Gastrocnemius medialis (tissue), 4 donors: ENCODE measurements around the gene ZBTB20.

Experiments
- POLR2A ChIP-seq, 2 donors: fragments of 450-650 bp; IDR thresholded peaks; one replicate each; pipeline ENCODE4 v1.6.1; 2017; ENCODE audit warnings: antibody characterized with exemption in 2 of 2, mild to moderate bottlenecking in 2 of 2, moderate library complexity in 2 of 2
- TF ChIP-seq, protein P1 (sequence below), 5 experiments: fragments of 450-650 bp in 3 of 5; fragments of 200-600 bp in 2 of 5; sonication (generic) in 2 of 5; IDR thresholded peaks in 4 of 5; conservative IDR thresholded peaks in 1 of 5; 1 replicate in 4 of 5; 2 replicates in 1 of 5; pipeline ENCODE4 v1.5.1; 2016 to 2019; ENCODE audit warnings: antibody characterized with exemption in 5 of 5, mild to moderate bottlenecking in 3 of 5, moderate library complexity in 3 of 5

DNA sequence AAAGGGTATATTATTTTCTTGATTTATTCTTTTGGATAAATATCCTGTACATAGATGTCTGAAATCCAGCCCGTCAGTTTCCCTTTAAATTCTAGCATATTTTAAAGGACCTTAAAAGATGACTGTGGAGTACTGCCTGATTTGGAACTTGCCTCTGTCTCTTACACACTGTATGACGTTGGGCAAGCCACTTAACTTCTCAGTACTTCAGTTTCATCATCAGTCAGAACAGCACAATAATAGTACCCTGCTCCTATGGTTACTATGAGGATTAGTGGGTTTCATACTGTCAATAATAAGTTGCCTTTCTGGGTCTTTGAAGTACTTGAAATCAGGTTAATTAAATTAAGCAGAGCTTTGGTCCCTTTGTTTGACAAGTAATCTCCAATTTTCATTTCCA lies 479.0 kb downstream of the ZBTB20 start:
- TF ChIP-seq, protein P1, sequence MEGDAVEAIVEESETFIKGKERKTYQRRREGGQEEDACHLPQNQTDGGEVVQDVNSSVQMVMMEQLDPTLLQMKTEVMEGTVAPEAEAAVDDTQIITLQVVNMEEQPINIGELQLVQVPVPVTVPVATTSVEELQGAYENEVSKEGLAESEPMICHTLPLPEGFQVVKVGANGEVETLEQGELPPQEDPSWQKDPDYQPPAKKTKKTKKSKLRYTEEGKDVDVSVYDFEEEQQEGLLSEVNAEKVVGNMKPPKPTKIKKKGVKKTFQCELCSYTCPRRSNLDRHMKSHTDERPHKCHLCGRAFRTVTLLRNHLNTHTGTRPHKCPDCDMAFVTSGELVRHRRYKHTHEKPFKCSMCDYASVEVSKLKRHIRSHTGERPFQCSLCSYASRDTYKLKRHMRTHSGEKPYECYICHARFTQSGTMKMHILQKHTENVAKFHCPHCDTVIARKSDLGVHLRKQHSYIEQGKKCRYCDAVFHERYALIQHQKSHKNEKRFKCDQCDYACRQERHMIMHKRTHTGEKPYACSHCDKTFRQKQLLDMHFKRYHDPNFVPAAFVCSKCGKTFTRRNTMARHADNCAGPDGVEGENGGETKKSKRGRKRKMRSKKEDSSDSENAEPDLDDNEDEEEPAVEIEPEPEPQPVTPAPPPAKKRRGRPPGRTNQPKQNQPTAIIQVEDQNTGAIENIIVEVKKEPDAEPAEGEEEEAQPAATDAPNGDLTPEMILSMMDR (IDR thresholded peaks at IDR 0.05 in 4 of 5, conservative IDR thresholded peaks at IDR 0.05 in 1 of 5), result no peak
- TF ChIP-seq POLR2A (IDR thresholded peaks at IDR 0.05), result no peak
